HG02973 (cell line): ENCODE results near the gene BPI.
"Not testable (repeated sequence)": the region's sequence is repeated elsewhere in the genome, so short reads cannot be mapped to it uniquely, and the experiment has no call there.

Source experiments
- ATAC-seq: cut with Tn5 transposase; IDR thresholded peaks from one replicate; pipeline ENCODE4 v1.9.1; 2021; ENCODE audit warnings: moderate library complexity; ENCODE audit not compliant: unreplicated experiment

Gene BPI

GRCh38 chr20:38355161-38356012 is 51.4 kb downstream of the BPI start:
- ATAC-seq: no peak

GRCh38 chr20:38357653-38358207 is 53.8 kb downstream of the BPI start:
- ATAC-seq: no peak

- ATAC-seq: no peak
These were observed 54.6 kb downstream of the BPI start for GRCh38 chr20:38358556-38358955.

- no peak for ATAC-seq
These were observed 59.2 kb downstream of the BPI start for GRCh38 chr20:38363004-38363747.

- no peak for ATAC-seq
These were observed 65.4 kb downstream of the BPI start for GRCh38 chr20:38369389-38369788.

- no peak for ATAC-seq
These were observed 68.8 kb downstream of the BPI start for GRCh38 chr20:38372806-38373205.

GRCh38 chr20:38373231-38373867 is 69.4 kb downstream of the BPI start:
- ATAC-seq: no peak

GRCh38 chr20:38373898-38374297 is 69.9 kb downstream of the BPI start:
- ATAC-seq: no peak

GRCh38 chr20:38377039-38377685 is 73.2 kb downstream of the BPI start:
- ATAC-seq: no peak

- ATAC-seq: not testable (repeated sequence)
These were observed 73.9 kb downstream of the BPI start for GRCh38 chr20:38377838-38378237.

- no peak for ATAC-seq
These were observed 79.2 kb downstream of the BPI start for GRCh38 chr20:38383147-38383546.

- ATAC-seq: no peak
These were observed 82.0 kb downstream of the BPI start for GRCh38 chr20:38386004-38386403.

GRCh38 chr20:38386851-38387250 is 82.9 kb downstream of the BPI start:
- ATAC-seq: no peak
